Heart right ventricle (tissue), 16 donors: ENCODE data around the gene MROH9. TPM values are rescaled to one million over a fixed set of nuclear protein-coding genes. Genes with fewer than 3 reads are reported as not detected.

Source experiments
- ATAC-seq, 8 donors: fragments of 200-7000 bp; cut with Tn5 transposase; one replicate each; pipeline ENCODE4 v1.9.1; 2020; ENCODE audit warnings: mild to moderate bottlenecking in 8 of 8, moderate library complexity in 8 of 8, moderate number of reproducible peaks in 1 of 8
- DNase-seq, 2 donors: peaks; one replicate each; pipeline ENCODE4 v3.0.0-alpha.2; 2020
- H3K27ac ChIP-seq, 10 donors: fragments of 200-600 bp; sonication (generic) in 2 of 10; one replicate each; pipeline versions ENCODE4 v1.5.0 to v1.8.0; 2020 to 2022; ENCODE audit warnings: mild to moderate bottlenecking in 3 of 10
- H3K27me3 ChIP-seq, 7 donors: fragments of 200-600 bp; one replicate each; pipeline ENCODE4 v1.8.0; 2021 to 2022; ENCODE audit warnings: mild to moderate bottlenecking in 2 of 7
- H3K36me3 ChIP-seq, 9 donors: fragments of 200-600 bp; sonication (generic) in 1 of 9; one replicate each; pipeline versions ENCODE4 v1.5.0 to v1.8.0; 2020 to 2022; ENCODE audit warnings: mild to moderate bottlenecking in 2 of 9
- H3K4me1 ChIP-seq, 9 donors: fragments of 200-600 bp; sonication (generic) in 1 of 9; one replicate each; pipeline versions ENCODE4 v1.5.0 to v1.8.0; 2020 to 2022; ENCODE audit warnings: mild to moderate bottlenecking in 4 of 9
- H3K4me3 ChIP-seq, 10 donors: fragments of 200-600 bp; sonication (generic) in 2 of 10; one replicate each; pipeline versions ENCODE4 v1.5.0 to v1.8.0; 2020 to 2022; ENCODE audit warnings: mild to moderate bottlenecking in 7 of 10, moderate library complexity in 2 of 10
- H3K9me3 ChIP-seq, 11 donors: fragments of 200-600 bp in 10 of 11; sonication (generic) in 2 of 11; one replicate each; pipeline versions ENCODE4 v1.5.0 to v1.8.0; 2013 to 2022; ENCODE audit warnings: mild to moderate bottlenecking in 2 of 11, control low read depth in 1 of 11, moderate library complexity in 1 of 11
- CTCF ChIP-seq, 9 donors: fragments of 200-600 bp; sonication (generic) in 2 of 9; IDR thresholded peaks; one replicate each; pipeline versions ENCODE4 v1.5.0 to v1.8.0; 2021 to 2022; ENCODE audit warnings: antibody characterized with exemption in 9 of 9, mild to moderate bottlenecking in 5 of 9, moderate library complexity in 1 of 9
- WGBS, 2 donors: extraction: QIAGEN DNeasy Blood & Tissue Kit; methylation state at CpG; one replicate each; pipeline ENCODE4 v1.1.7; 2013; ENCODE audit warnings: inconsistent platforms in 1 of 2; 5-methylcytosine and 5-hydroxymethylcytosine counted together
- intact Hi-C, 10 donors: fragments of 100-400 bp; cut with DNase I; formaldehyde crosslinking; loops; one replicate each; pipeline versions ENCODE4 v1.11.1 to v1.14.2; 2022
- polyA plus RNA-seq, 2 donors: library from polyadenylated mRNA; stranded (reverse); fragments of 200-250 nt; gene quantifications; one replicate each; pipeline ENCODE4 v1.2.3, GENCODE V29; 2013
- total RNA-seq, 10 donors: library from RNA; stranded (reverse); fragmentation: NEBNext Ultra II Directional in 3 of 10; extraction: Animal tissue kit (Norgen Biotek cat#: 25700) in 3 of 10; gene quantifications; one replicate each; pipeline versions ENCODE4 v1.2.1 to v1.2.4, GENCODE V29; 2021 to 2023
- donor health status: Arrhythmogenic right ventricular cardiomyopathy.
- donor health status: ischemic (EF 13 %, LVEDD 7.1; RV severe dilation, severe dysfunction).
- donor health status: healthy with polysubstance abuse.
- donor health status: DM: no; HTN: yes; CAD: no.
- donor health status: DM: no; HTN: no; CAD: no.
- donor health status: ischemic (EF 25% LVEDD 6.9; RV normal size, moderate dysfunction).
- donor health status: ischemic (EF 25% LVEDD 5.7; RV mildly dilated, moderate dysfunction).
- donor health status: healthy.
- donor health status: DM: yes; HTN: yes; CAD: no.
- donor health status: Ischemic cardiomyopathy.
- donor health status: ischemic (EF 35%, LVEDD 5.7; RV mildly dilated, moderate dysfunction).
- donor health status: nonischemic (EF 11% LVEDD 7.7; RV severe dilation, severe dysfunction).
- donor health status: DM: yes; HTN: yes; CAD: no.
- donor health status: PGD.
- donor health status: ischemic (EF 29% LVEDD 5.4; RV normal size, mild dysfunction).
- donor health status: nonischemic (EF 23%, LVEDD 6.1; RV moderate dilation, normal function).

MROH9 gene
- total and polyA plus RNA-seq, 12 donors, result not detected

- Histone ChIP-seq H3K9me3 (peaks cover 0 to 13% (median 0%) of the 10 kb centered on the region in 11 donors), H3K27ac (no peak overlapping the region), H3K27me3 (peaks cover 0 to 7% (median 0%) of the 10 kb centered on the region in 7 donors), H3K36me3 (no peaks in the 10 kb centered on the region), H3K4me3 (no peak overlapping the region), H3K4me1 (no peaks in the 10 kb centered on the region)
- TF ChIP-seq CTCF (IDR thresholded peaks at IDR 0.05), result no peak
- intact Hi-C loops, result no loop called here
- ATAC-seq (no peak), DNase-seq (no peak)
- WGBS, 2 donors, result 69 to 74% methylated on average over 2 of the region's 2 CpGs
Observed at GRCh38 chr1:171017426-171017825, 82.1 kb downstream of the MROH9 start.

GRCh38 chr1:171019971-171020370 lies 84.6 kb downstream of the MROH9 start:
- intact Hi-C loops, result no loop called here
- WGBS, 2 donors, result 59 to 70% methylated on average over 4 of the region's 4 CpGs
- Histone ChIP-seq H3K9me3 (peaks cover 0 to 13% (median 0%) of the 10 kb centered on the region in 11 donors), H3K36me3 (no peaks in the 10 kb centered on the region), H3K27me3 (peaks cover 0 to 7% (median 0%) of the 10 kb centered on the region in 7 donors), H3K4me3 (no peak overlapping the region), H3K4me1 (no peaks in the 10 kb centered on the region), H3K27ac (no peak overlapping the region)
- ATAC-seq, result no peak
- no peak for DNase-seq
- no peak for TF ChIP-seq CTCF (IDR thresholded peaks at IDR 0.05)

DNA sequence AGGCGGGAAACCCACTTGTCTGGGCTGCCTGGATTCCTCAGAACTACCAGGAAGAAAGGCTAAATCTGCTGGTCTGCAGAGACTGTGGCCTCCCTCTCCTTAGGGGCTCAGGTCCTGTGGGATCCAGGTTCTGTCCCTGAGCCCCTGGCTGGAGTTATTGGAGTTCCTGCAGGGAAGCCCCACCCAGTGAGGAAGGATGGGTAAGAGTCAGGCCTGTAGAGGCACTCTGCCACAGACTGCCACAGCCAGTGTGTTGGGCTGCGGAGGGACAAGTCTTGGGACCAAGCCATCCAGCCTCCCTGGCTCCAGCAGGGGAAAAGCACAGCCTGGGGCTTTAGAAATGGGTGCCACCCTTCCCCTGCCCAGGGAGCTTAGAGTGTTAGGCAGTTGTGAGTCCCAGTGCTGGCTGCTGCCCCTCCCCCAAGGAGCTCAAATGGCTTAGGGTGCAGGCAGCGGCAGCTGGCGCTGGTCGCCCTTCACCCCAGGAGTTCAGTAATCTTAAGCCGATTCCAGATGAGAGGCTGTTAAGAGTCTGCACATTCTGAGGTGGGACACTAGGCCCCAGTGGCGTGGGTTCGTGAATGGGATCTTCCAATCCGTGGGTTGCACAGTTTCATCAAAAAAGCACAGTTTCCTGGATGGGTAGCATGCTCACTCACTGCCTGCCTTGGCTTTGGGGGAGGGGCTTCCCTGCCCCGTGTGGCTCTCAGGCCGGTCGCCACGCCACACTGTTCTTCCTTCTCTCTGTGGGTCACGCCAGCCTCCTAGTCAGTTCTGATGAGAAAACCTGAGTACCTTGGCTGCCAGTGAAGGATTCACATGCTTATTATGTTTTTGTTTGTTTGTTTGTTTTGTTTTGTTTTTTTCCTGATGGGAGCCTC lies 97.7 kb downstream of the MROH9 start:
- ATAC-seq (no peak), DNase-seq (no peak)
- H3K4me1 ChIP-seq, result no peaks in the 10 kb centered on the region
- H3K4me3 ChIP-seq, result no peak overlapping the region
- TF ChIP-seq CTCF (IDR thresholded peaks at IDR 0.05), result no peak
- H3K27me3 ChIP-seq, result peaks cover 0 to 18% (median 6%) of the 10 kb centered on the region in 7 donors
- 45 to 59% methylated on average over 14 of the region's 14 CpGs for WGBS, 2 donors
- intact Hi-C loops, result no loop called here
- peaks cover 0 to 6% (median 0%) of the 10 kb centered on the region in 11 donors for H3K9me3 ChIP-seq
- no peaks in the 10 kb centered on the region for H3K36me3 ChIP-seq
- H3K27ac ChIP-seq, result no peak overlapping the region

DNA sequence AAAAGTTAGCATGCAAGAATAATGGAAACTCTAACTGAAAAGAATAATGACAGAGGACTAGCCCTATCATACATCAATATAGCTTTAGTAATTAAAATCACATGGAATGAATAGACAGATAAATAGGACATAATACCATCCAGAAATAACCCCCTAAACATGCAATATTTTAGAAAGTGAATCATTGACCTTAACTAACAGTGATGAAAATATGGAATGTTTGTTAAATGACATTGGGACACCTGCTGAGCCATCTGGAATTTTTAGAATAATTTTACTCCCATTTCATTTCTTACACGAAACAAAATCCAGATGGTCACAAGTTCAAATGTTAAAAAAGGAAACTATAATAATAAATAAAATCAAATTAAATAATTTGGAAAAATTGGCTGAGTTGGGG lies 102.3 kb downstream of the MROH9 start:
- intact Hi-C loops, result no loop called here
- Histone ChIP-seq H3K27me3 (peaks cover 0 to 18% (median 6%) of the 10 kb centered on the region in 7 donors), H3K4me1 (no peaks in the 10 kb centered on the region), H3K4me3 (no peak overlapping the region), H3K36me3 (no peaks in the 10 kb centered on the region), H3K27ac (no peak overlapping the region), H3K9me3 (peaks cover 0 to 2% (median 0%) of the 10 kb centered on the region in 11 donors)
- no peak for TF ChIP-seq CTCF (IDR thresholded peaks at IDR 0.05)
- ATAC-seq, result no peak
- 53 to 56% methylated on average over 1 of the region's 1 CpG for WGBS, 2 donors
- DNase-seq, result no peak
